Measurements from ENCODE around the gene FFAR2.

Gene FFAR2

GRCh38 chr19:35429698-35430408, 18.2 kb upstream of the FFAR2 start:
- Histone ChIP-seq H3K9me3 (ENCODE audit: control insufficient read depth, low read depth, low read length) (no peaks in the 10 kb centered on the region), H3K27ac (ENCODE audit: low read length) (no peak overlapping the region), H3K27me3 (ENCODE audit: control insufficient read depth, insufficient read depth, low read length) (no peaks in the 10 kb centered on the region), H3K4me1 (ENCODE audit: control insufficient read depth, low read depth, low read length) (no peaks in the 10 kb centered on the region), H3K9ac (ENCODE audit: low read length) (no peak overlapping the region), H3K36me3 (ENCODE audit: control insufficient read depth, low read depth, low read length) (no peaks in the 10 kb centered on the region), H3K4me3 (ENCODE audit: low read length) (no peak overlapping the region)

- no peaks in the 10 kb centered on the region for H3K4me1 ChIP-seq (ENCODE audit: control insufficient read depth, low read depth, low read length)
- no peak overlapping the region for H3K27ac ChIP-seq (ENCODE audit: low read length)
Measured at GRCh38 chr19:35430409-35431144, 17.5 kb upstream of the FFAR2 start.

GRCh38 chr19:35431145-35431807, 16.8 kb upstream of the FFAR2 start:
- H3K27ac ChIP-seq (ENCODE audit: low read length): no peak overlapping the region
- no peak overlapping the region for H3K9ac ChIP-seq (ENCODE audit: low read length)

More at GRCh38 chr19:35430409-35431144, 17.5 kb upstream of the FFAR2 start:
- Histone ChIP-seq H3K9me3 (ENCODE audit: control insufficient read depth, low read depth, low read length) (no peaks in the 10 kb centered on the region), H3K36me3 (ENCODE audit: control insufficient read depth, low read depth, low read length) (no peaks in the 10 kb centered on the region), H3K4me3 (ENCODE audit: low read length) (no peak overlapping the region), H3K9ac (ENCODE audit: low read length) (no peak overlapping the region), H3K27me3 (ENCODE audit: control insufficient read depth, insufficient read depth, low read length) (no peaks in the 10 kb centered on the region)

GRCh38 chr19:35432911-35433310, 15.1 kb upstream of the FFAR2 start:
- H3K36me3 ChIP-seq (ENCODE audit: control insufficient read depth, low read depth, low read length): no peaks in the 10 kb centered on the region
- H3K4me1 ChIP-seq (ENCODE audit: control insufficient read depth, low read depth, low read length): no peaks in the 10 kb centered on the region
- H3K27me3 ChIP-seq (ENCODE audit: control insufficient read depth, insufficient read depth, low read length): no peaks in the 10 kb centered on the region

More at GRCh38 chr19:35431145-35431807, 16.8 kb upstream of the FFAR2 start:
- Histone ChIP-seq H3K27me3 (ENCODE audit: control insufficient read depth, insufficient read depth, low read length) (no peaks in the 10 kb centered on the region), H3K4me1 (ENCODE audit: control insufficient read depth, low read depth, low read length) (no peaks in the 10 kb centered on the region), H3K36me3 (ENCODE audit: control insufficient read depth, low read depth, low read length) (no peaks in the 10 kb centered on the region), H3K9me3 (ENCODE audit: control insufficient read depth, low read depth, low read length) (no peaks in the 10 kb centered on the region), H3K4me3 (ENCODE audit: low read length) (no peak overlapping the region)

DNA sequence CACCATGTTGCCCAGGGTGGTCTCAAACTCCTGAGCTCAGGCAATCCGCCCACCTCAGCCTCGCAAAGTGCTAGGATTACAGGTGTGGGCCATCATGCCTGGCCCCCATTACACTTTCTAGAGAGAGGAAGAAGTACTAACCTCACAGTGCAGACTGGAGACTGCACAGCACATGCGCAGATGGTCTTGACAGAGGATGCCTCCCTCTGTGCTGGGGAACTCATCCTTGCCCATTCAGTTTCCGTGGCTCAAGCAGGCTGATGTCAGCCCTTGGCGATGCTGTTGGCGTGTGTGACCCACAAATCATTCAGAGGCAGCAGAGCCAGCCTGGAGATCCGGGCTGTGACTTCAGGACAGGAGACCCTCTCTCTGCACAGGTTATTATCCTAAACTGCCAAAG, 14.6 kb upstream of the FFAR2 start:
- no peak overlapping the region for H3K4me3 ChIP-seq (ENCODE audit: low read length)
- H3K27ac ChIP-seq (ENCODE audit: low read length): no peak overlapping the region
- no peaks in the 10 kb centered on the region for H3K9me3 ChIP-seq (ENCODE audit: control insufficient read depth, low read depth, low read length)
- no peaks in the 10 kb centered on the region for H3K27me3 ChIP-seq (ENCODE audit: control insufficient read depth, insufficient read depth, low read length)
- no peak overlapping the region for H3K9ac ChIP-seq (ENCODE audit: low read length)
- no peaks in the 10 kb centered on the region for H3K4me1 ChIP-seq (ENCODE audit: control insufficient read depth, low read depth, low read length)
- no peaks in the 10 kb centered on the region for H3K36me3 ChIP-seq (ENCODE audit: control insufficient read depth, low read depth, low read length)

More at GRCh38 chr19:35432911-35433310, 15.1 kb upstream of the FFAR2 start:
- Histone ChIP-seq H3K27ac (ENCODE audit: low read length) (no peak overlapping the region), H3K4me3 (ENCODE audit: low read length) (no peak overlapping the region), H3K9ac (ENCODE audit: low read length) (no peak overlapping the region), H3K9me3 (ENCODE audit: control insufficient read depth, low read depth, low read length) (no peaks in the 10 kb centered on the region)

- H3K4me1 ChIP-seq (ENCODE audit: control insufficient read depth, low read depth, low read length): no peaks in the 10 kb centered on the region
- H3K4me3 ChIP-seq (ENCODE audit: low read length): no peak overlapping the region
- no peaks in the 10 kb centered on the region for H3K9me3 ChIP-seq (ENCODE audit: control insufficient read depth, low read depth, low read length)
- H3K27me3 ChIP-seq (ENCODE audit: control insufficient read depth, insufficient read depth, low read length): no peaks in the 10 kb centered on the region
- H3K9ac ChIP-seq (ENCODE audit: low read length): no peak overlapping the region
- no peak overlapping the region for H3K27ac ChIP-seq (ENCODE audit: low read length)
- no peaks in the 10 kb centered on the region for H3K36me3 ChIP-seq (ENCODE audit: control insufficient read depth, low read depth, low read length)
Measured at GRCh38 chr19:35435896-35436295, 12.2 kb upstream of the FFAR2 start.

DNA sequence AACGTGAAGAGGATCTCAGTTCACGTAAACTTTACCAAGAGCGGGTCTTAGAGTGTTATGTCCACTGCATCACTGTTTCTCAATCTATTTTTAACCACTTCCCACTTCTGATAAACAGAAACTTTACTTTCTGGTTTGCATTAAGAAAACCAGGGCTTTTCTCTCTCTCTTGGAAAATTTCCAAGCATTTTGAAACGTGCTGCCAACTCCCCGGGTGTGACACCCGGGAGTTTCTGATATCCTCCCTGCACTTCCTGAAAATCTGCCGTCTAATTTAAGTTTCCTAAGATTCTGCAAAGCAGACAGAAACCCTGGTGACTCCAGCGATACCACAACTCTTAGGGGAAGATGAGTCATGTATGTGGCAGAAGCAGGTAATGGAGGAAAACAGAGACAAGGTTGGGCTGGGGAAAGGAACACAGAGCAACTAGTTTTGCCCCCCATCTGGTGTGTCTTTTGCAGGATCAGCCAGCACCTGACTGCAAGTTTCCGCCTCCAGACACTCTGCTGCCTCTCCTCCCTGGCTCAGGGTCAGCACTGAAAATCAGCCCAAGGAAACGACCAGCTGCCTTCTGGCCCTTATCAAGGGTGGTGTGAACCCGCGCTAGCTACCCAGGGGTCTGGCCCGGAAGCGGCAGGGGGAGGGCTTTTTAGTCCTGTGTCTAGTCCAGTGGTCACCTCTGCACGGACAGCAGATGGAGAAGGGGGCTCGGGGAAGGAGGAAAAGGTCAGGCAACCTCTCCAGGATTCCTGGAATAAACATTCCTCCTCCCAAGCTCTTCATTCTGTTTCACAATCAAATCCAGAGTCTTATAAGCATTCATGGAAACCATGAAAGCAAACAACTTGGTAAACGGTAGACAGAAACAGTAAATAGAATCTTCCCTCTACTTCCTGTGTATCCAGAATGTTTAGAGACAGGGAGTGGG, 11.3 kb upstream of the FFAR2 start:
- H3K27me3 ChIP-seq (ENCODE audit: control insufficient read depth, insufficient read depth, low read length): no peaks in the 10 kb centered on the region
- H3K4me3 ChIP-seq (ENCODE audit: low read length): no peak overlapping the region
- H3K36me3 ChIP-seq (ENCODE audit: control insufficient read depth, low read depth, low read length): no peaks in the 10 kb centered on the region
- no peaks in the 10 kb centered on the region for H3K9me3 ChIP-seq (ENCODE audit: control insufficient read depth, low read depth, low read length)
- no peak overlapping the region for H3K9ac ChIP-seq (ENCODE audit: low read length)
- no peaks in the 10 kb centered on the region for H3K4me1 ChIP-seq (ENCODE audit: control insufficient read depth, low read depth, low read length)
- H3K27ac ChIP-seq (ENCODE audit: low read length): no peak overlapping the region

- Histone ChIP-seq H3K9ac (ENCODE audit: low read length) (no peak overlapping the region), H3K27ac (ENCODE audit: low read length) (no peak overlapping the region)
Measured at GRCh38 chr19:35437406-35437951, 10.6 kb upstream of the FFAR2 start.

GRCh38 chr19:35438096-35438495, 10.0 kb upstream of the FFAR2 start:
- Histone ChIP-seq H3K4me3 (ENCODE audit: low read length) (no peak overlapping the region), H3K27ac (ENCODE audit: low read length) (no peak overlapping the region), H3K27me3 (ENCODE audit: control insufficient read depth, insufficient read depth, low read length) (no peaks in the 10 kb centered on the region), H3K9ac (ENCODE audit: low read length) (no peak overlapping the region), H3K36me3 (ENCODE audit: control insufficient read depth, low read depth, low read length) (no peaks in the 10 kb centered on the region), H3K4me1 (ENCODE audit: control insufficient read depth, low read depth, low read length) (no peaks in the 10 kb centered on the region), H3K9me3 (ENCODE audit: control insufficient read depth, low read depth, low read length) (no peaks in the 10 kb centered on the region)

More at GRCh38 chr19:35437406-35437951, 10.6 kb upstream of the FFAR2 start:
- Histone ChIP-seq H3K36me3 (ENCODE audit: control insufficient read depth, low read depth, low read length) (no peaks in the 10 kb centered on the region), H3K9me3 (ENCODE audit: control insufficient read depth, low read depth, low read length) (no peaks in the 10 kb centered on the region), H3K4me1 (ENCODE audit: control insufficient read depth, low read depth, low read length) (no peaks in the 10 kb centered on the region), H3K27me3 (ENCODE audit: control insufficient read depth, insufficient read depth, low read length) (no peaks in the 10 kb centered on the region), H3K4me3 (ENCODE audit: low read length) (no peak overlapping the region)

GRCh38 chr19:35438527-35438926, 9.5 kb upstream of the FFAR2 start:
- Histone ChIP-seq H3K27me3 (ENCODE audit: control insufficient read depth, insufficient read depth, low read length) (no peaks in the 10 kb centered on the region), H3K4me3 (ENCODE audit: low read length) (no peak overlapping the region), H3K9me3 (ENCODE audit: control insufficient read depth, low read depth, low read length) (no peaks in the 10 kb centered on the region), H3K27ac (ENCODE audit: low read length) (no peak overlapping the region), H3K9ac (ENCODE audit: low read length) (no peak overlapping the region), H3K4me1 (ENCODE audit: control insufficient read depth, low read depth, low read length) (no peaks in the 10 kb centered on the region), H3K36me3 (ENCODE audit: control insufficient read depth, low read depth, low read length) (no peaks in the 10 kb centered on the region)

GRCh38 chr19:35439921-35440320, 8.1 kb upstream of the FFAR2 start:
- Histone ChIP-seq H3K4me3 (ENCODE audit: low read length) (no peak overlapping the region), H3K9me3 (ENCODE audit: control insufficient read depth, low read depth, low read length) (no peaks in the 10 kb centered on the region), H3K36me3 (ENCODE audit: control insufficient read depth, low read depth, low read length) (no peaks in the 10 kb centered on the region), H3K4me1 (ENCODE audit: control insufficient read depth, low read depth, low read length) (no peaks in the 10 kb centered on the region), H3K27me3 (ENCODE audit: control insufficient read depth, insufficient read depth, low read length) (no peaks in the 10 kb centered on the region), H3K9ac (ENCODE audit: low read length) (no peak overlapping the region), H3K27ac (ENCODE audit: low read length) (no peak overlapping the region)

All from iPS-18a (cell line).